ENCODE measurements around the gene SLC9A2.

DNA sequence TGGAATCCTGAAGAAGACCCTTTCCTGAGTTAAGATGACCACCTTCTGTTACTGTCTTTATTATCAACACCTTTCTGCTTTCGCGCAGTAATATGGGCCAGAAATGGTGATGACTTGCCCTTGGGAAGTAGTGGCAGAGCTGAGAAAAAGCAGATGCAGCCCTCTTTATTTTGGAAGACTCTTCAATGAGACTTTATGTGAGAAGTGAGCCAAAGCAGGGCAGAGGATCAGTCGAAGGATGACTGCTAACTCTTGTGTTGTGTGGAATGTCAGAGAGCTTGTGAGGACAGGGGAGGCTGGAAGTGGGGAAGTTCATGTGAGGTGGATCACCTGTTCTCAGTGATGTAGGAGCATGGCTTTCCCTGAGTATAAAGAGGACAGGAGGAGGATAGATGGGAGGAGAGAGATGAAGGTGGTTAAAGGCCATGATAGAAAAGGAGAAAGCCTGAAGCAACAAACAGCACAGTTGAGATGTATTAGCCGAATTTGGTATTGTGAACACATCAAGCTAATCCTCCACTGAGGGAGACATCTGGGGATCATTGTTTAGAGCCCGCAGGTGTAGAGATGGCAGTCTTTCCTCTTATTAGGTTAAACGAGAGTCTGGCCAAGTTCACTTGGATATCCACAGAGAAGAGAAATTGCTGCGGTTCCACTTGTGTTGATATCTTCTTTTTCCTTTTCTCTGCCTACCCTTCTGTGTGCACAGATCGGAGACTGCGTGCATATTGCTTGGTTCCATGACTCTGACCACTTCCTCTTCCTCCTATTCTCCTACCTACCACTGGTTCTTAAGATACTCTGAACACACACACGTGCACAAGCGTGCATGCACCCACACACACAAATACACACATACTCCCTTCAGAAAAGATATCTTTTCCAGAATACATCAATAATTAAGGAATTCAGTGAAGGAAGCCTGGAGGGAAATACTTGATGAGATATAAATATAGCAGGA is 67.4 kb downstream of the SLC9A2 start:
- TF ChIP-seq EZH2 (IDR thresholded peaks at IDR 0.05; ENCODE audit: low read length, unreplicated experiment) (no peak), EZH2phosphoT487 (IDR thresholded peaks at IDR 0.05; ENCODE audit: borderline replicate concordance, low read length) (no peak)
- TF ChIP-seq, protein P1, sequence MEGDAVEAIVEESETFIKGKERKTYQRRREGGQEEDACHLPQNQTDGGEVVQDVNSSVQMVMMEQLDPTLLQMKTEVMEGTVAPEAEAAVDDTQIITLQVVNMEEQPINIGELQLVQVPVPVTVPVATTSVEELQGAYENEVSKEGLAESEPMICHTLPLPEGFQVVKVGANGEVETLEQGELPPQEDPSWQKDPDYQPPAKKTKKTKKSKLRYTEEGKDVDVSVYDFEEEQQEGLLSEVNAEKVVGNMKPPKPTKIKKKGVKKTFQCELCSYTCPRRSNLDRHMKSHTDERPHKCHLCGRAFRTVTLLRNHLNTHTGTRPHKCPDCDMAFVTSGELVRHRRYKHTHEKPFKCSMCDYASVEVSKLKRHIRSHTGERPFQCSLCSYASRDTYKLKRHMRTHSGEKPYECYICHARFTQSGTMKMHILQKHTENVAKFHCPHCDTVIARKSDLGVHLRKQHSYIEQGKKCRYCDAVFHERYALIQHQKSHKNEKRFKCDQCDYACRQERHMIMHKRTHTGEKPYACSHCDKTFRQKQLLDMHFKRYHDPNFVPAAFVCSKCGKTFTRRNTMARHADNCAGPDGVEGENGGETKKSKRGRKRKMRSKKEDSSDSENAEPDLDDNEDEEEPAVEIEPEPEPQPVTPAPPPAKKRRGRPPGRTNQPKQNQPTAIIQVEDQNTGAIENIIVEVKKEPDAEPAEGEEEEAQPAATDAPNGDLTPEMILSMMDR (conservative IDR thresholded peaks at IDR 0.05; ENCODE audit: low read depth, low read length), result no peak

All from PC-3 (cell line).